Spleen (tissue), 11 donors: ENCODE measurements around the gene HPS5. TPM values are rescaled to one million over a fixed set of nuclear protein-coding genes. Genes with fewer than 3 reads are reported as not detected.

Experiments
- DNase-seq: peaks from one replicate; pipeline ENCODE4 v3.0.0-alpha.2; 2020
- H3K27ac ChIP-seq, 8 donors: fragments of 200-600 bp; sonication (generic) in 7 of 8; 1 replicate in 4 of 8; 2 replicates in 4 of 8; pipeline versions ENCODE4 v1.5.0 to v1.8.0; 2016 to 2021; ENCODE audit warnings: inconsistent platforms in 4 of 8, mild to moderate bottlenecking in 4 of 8, moderate library complexity in 1 of 8
- H3K27me3 ChIP-seq, 7 donors: fragments of 200-600 bp; sonication (generic) in 6 of 7; replicated peaks in 1 of 7; 1 replicate in 4 of 7; 2 replicates in 3 of 7; pipeline versions ENCODE4 v1.5.0 to v1.8.0; 2016 to 2021; ENCODE audit warnings: inconsistent platforms in 3 of 7, mild to moderate bottlenecking in 1 of 7
- H3K36me3 ChIP-seq, 6 donors: fragments of 200-600 bp; sonication (generic) in 5 of 6; 1 replicate in 4 of 6; 2 replicates in 2 of 6; pipeline versions ENCODE4 v1.5.0 to v1.8.0; 2016 to 2021; ENCODE audit warnings: inconsistent platforms in 2 of 6
- H3K4me1 ChIP-seq, 6 donors: fragments of 200-600 bp; sonication (generic) in 5 of 6; 1 replicate in 3 of 6; 2 replicates in 3 of 6; pipeline versions ENCODE4 v1.5.0 to v1.8.0; 2016 to 2021; ENCODE audit warnings: inconsistent platforms in 3 of 6
- H3K4me3 ChIP-seq, 8 donors: fragments of 200-600 bp; sonication (generic) in 7 of 8; 1 replicate in 4 of 8; 2 replicates in 4 of 8; pipeline versions ENCODE4 v1.5.0 to v1.8.0; 2016 to 2021; ENCODE audit warnings: inconsistent platforms in 4 of 8, mild to moderate bottlenecking in 4 of 8, moderate library complexity in 2 of 8
- H3K9me3 ChIP-seq, 8 donors: fragments of 200-600 bp; sonication (generic) in 7 of 8; 1 replicate in 4 of 8; 2 replicates in 4 of 8; pipeline versions ENCODE4 v1.5.0 to v1.8.0; 2016 to 2021; ENCODE audit warnings: inconsistent platforms in 4 of 8
- POLR2A ChIP-seq, 3 donors: fragments of 450-650 bp; IDR thresholded peaks; one replicate each; pipeline ENCODE4 v1.5.1; 2017; ENCODE audit warnings: antibody characterized with exemption in 3 of 3, mild to moderate bottlenecking in 1 of 3
- POLR2AphosphoS5 ChIP-seq, 3 donors: sonication (generic); formaldehyde crosslinking; IDR thresholded peaks; one replicate each; pipeline ENCODE4 v1.5.1; 2017; ENCODE audit warnings: antibody characterized with exemption in 3 of 3
- WGBS, 5 donors: extraction: QIAGEN DNeasy Blood & Tissue Kit in 3 of 5; methylation state at CpG; one replicate each; pipeline versions ENCODE4 v1.1.5 to v1.1.7; 2013 to 2018; 5-methylcytosine and 5-hydroxymethylcytosine counted together
- intact Hi-C: fragments of 100-400 bp; cut with DNase I; formaldehyde crosslinking; loops from one replicate; pipeline ENCODE4 v1.15.0; 2023; ENCODE audit warnings: low total_unique reads
- polyA plus RNA-seq, 3 donors: library from polyadenylated mRNA; stranded (reverse); fragments of 200-250 nt; gene quantifications; one replicate each; pipeline ENCODE4 v1.2.1, GENCODE V29; 2013
- total RNA-seq, 7 donors: library from RNA; depleted of rRNA in 3 of 7; stranded (reverse); fragments of >200 nt in 3 of 7; fragmentation: NEBNext Ultra II Directional in 4 of 7; extraction: Animal tissue kit (Norgen Biotek cat#: 25700) in 4 of 7; gene quantifications; one replicate each; pipeline versions ENCODE4 v1.1.0 to v1.2.1, GENCODE V29; 2016 to 2021
- TF ChIP-seq, protein P1 (sequence below), 11 experiments: fragments of 200-600 bp in 7 of 11; fragments of 450-650 bp in 4 of 11; sonication (generic) in 4 of 11; IDR thresholded peaks in 8 of 11; conservative IDR thresholded peaks in 3 of 11; 1 replicate in 7 of 11; 2 replicates in 4 of 11; pipeline versions ENCODE4 v1.4.0 to v1.8.0; 2016 to 2021; ENCODE audit warnings: antibody characterized with exemption in 11 of 11, inconsistent platforms in 4 of 11, mild to moderate bottlenecking in 1 of 11
- donor health status: healthy with polysubstance abuse.
- donor health status: DM: no; HTN: no; CAD: no; lungs with moderate emphysema.
- donor health status: DM: no; HTN: no; CAD: no.
- donor health status: Bipolar disorder and iron deficiency.
- donor health status: healthy.
- donor health status: DM: no; HTN: no; CAD: no.
- donor health status: DM: yes; HTN: yes; CAD: no.

Gene HPS5
- total and polyA plus RNA-seq, 10 donors = 10.3 to 35.7 (median 27.7) TPM

DNA sequence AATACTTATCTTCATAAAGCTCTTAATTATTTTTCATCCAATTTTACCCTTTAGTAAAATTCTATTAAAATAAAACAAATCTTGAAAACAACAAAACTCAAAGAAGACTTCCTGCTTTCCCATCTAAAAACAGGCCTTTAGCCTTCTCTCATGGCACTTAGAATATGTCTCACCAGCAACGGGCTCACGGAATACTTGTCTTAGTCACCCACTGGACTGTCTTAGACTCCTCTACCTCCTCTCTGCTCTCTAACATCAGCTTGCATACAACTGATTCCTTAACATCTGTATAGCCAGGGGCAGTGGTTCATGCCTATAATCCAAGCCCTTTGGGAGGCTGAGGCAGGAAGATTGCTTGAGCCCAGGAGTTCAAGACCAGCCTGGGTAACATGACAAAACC lies 13.7 kb downstream of the HPS5 start:
- Histone ChIP-seq H3K36me3 (peaks cover 0 to 97% (median 69%) of the 10 kb centered on the region in 6 donors), H3K27ac (no peak overlapping the region), H3K9me3 (no peaks in the 10 kb centered on the region), H3K4me3 (no peak overlapping the region), H3K4me1 (peaks cover 0 to 32% (median 15%) of the 10 kb centered on the region in 6 donors), H3K27me3 (no peaks in the 10 kb centered on the region)
- intact Hi-C loops = no loop called here
- WGBS, 5 donors = 92 to 100% (median 98%) methylated on average over 2 of the region's 2 CpGs
- no peak for DNase-seq
- TF ChIP-seq POLR2AphosphoS5 (IDR thresholded peaks at IDR 0.05) (no peak), POLR2A (IDR thresholded peaks at IDR 0.05) (no peak)
- TF ChIP-seq, protein P1, sequence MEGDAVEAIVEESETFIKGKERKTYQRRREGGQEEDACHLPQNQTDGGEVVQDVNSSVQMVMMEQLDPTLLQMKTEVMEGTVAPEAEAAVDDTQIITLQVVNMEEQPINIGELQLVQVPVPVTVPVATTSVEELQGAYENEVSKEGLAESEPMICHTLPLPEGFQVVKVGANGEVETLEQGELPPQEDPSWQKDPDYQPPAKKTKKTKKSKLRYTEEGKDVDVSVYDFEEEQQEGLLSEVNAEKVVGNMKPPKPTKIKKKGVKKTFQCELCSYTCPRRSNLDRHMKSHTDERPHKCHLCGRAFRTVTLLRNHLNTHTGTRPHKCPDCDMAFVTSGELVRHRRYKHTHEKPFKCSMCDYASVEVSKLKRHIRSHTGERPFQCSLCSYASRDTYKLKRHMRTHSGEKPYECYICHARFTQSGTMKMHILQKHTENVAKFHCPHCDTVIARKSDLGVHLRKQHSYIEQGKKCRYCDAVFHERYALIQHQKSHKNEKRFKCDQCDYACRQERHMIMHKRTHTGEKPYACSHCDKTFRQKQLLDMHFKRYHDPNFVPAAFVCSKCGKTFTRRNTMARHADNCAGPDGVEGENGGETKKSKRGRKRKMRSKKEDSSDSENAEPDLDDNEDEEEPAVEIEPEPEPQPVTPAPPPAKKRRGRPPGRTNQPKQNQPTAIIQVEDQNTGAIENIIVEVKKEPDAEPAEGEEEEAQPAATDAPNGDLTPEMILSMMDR (IDR thresholded peaks at IDR 0.05 in 8 of 11, conservative IDR thresholded peaks at IDR 0.05 in 3 of 11) = no peak

DNA sequence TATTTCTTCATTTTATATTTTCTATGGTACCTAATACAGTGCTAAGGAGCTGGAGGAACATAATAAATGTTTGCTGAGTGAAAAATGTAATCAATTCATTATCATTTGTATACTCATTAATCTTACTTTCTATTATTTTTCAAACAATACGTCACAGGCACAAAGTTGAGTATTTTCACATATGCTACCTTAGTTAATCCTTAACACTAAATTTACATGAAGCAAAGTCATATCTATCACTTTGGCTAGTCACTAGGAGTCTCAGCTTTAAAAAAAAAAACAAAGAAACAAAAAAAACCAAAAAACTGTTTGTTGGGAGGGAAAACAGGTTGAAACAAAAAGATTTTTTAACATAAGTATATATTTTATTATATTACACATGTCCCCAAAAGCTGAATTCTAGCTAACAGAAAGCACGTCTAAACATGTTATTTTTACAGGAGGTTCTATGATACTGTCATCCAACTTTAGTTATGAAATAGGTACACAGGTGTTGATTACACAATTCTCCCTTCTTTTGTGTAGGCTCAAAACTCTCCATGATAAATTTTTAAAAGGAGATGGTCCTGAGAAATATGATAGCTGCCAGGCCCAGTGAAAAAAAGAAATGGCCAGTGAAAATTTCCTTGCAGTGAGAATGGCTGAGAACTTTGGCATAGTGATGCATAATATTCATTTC lies 14.3 kb downstream of the HPS5 start:
- TF ChIP-seq POLR2AphosphoS5 (IDR thresholded peaks at IDR 0.05) (no peak), POLR2A (IDR thresholded peaks at IDR 0.05) (no peak)
- TF ChIP-seq, protein P1 (IDR thresholded peaks at IDR 0.05 in 8 of 11, conservative IDR thresholded peaks at IDR 0.05 in 3 of 11) = no peak
- H3K27ac ChIP-seq = no peak overlapping the region
- no peaks in the 10 kb centered on the region for H3K27me3 ChIP-seq
- H3K9me3 ChIP-seq = no peaks in the 10 kb centered on the region
- peaks cover 0 to 99% (median 72%) of the 10 kb centered on the region in 6 donors for H3K36me3 ChIP-seq
- no peak for DNase-seq
- intact Hi-C loops = no loop called here
- peaks cover 0 to 26% (median 12%) of the 10 kb centered on the region in 6 donors for H3K4me1 ChIP-seq
- 92 to 98% (median 95%) methylated on average over 2 of the region's 2 CpGs for WGBS, 5 donors
- H3K4me3 ChIP-seq = no peak overlapping the region

DNA sequence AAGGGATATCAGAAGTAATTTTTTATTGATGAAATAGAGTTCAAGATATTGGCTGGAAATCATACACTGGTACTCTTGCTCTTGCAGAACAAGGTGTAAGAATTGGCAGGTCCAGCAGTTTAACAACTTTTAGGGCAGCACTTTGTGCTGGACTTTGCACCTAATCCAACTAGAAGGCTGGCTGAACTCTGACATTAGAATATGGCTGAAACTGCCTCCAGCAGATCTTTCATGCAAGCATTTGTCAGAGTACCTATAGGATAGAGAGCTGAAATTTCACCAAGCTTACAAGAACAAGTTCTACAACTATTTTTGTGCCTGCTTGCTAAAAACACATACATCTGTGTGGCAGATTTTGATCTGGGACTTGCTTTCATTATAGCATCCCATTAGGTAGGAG lies 17.2 kb downstream of the HPS5 start:
- Histone ChIP-seq H3K9me3 (no peaks in the 10 kb centered on the region), H3K27ac (no peak overlapping the region), H3K27me3 (no peaks in the 10 kb centered on the region), H3K36me3 (peaks cover 0 to 99% (median 82%) of the 10 kb centered on the region in 6 donors), H3K4me3 (no peak overlapping the region), H3K4me1 (no peaks in the 10 kb centered on the region)
- TF ChIP-seq POLR2AphosphoS5 (IDR thresholded peaks at IDR 0.05) = no peak
- TF ChIP-seq, protein P1 (IDR thresholded peaks at IDR 0.05 in 8 of 11, conservative IDR thresholded peaks at IDR 0.05 in 3 of 11) = no peak
- no peak for TF ChIP-seq POLR2A (IDR thresholded peaks at IDR 0.05)
- intact Hi-C loops = no loop called here
- no peak for DNase-seq

DNA sequence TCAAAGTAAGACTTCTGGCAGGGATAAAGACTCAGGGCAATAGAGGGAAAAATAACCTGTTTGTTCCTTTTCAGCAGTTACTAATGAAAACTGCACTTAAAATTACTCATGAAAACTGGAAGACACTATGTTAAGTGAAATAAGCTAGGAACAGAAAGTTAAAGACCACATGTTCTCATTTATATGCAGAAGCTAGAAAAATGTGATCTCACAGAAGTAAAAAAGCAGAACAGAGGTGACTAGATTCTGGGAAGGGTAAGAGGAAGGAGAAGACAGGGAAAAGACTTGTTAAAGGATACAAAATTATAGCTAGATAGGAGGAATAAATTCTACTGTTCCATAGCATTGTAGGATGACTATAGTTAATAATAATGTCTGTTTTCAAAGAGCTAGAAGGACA lies 22.2 kb downstream of the HPS5 start:
- Histone ChIP-seq H3K27me3 (no peaks in the 10 kb centered on the region), H3K36me3 (peaks cover 4 to 99% (median 84%) of the 10 kb centered on the region in 6 donors), H3K9me3 (no peaks in the 10 kb centered on the region), H3K4me1 (no peaks in the 10 kb centered on the region), H3K4me3 (no peak overlapping the region), H3K27ac (peak overlapping the region in 4 of 8 donors; percentile 7 to 52 (median 32))
- intact Hi-C loops = no loop called here
- DNase-seq = no peak
- TF ChIP-seq POLR2AphosphoS5 (IDR thresholded peaks at IDR 0.05) = no peak
- TF ChIP-seq, protein P1 (IDR thresholded peaks at IDR 0.05 in 8 of 11, conservative IDR thresholded peaks at IDR 0.05 in 3 of 11) = no peak
- TF ChIP-seq POLR2A (IDR thresholded peaks at IDR 0.05) = no peak
